A673 (cell line): ENCODE measurements around the gene MAEA. TPM values are rescaled to one million over a fixed set of nuclear protein-coding genes. Genes with fewer than 3 reads are reported as not detected.

Experiments
- BruUV-seq: library from RNA; stranded (reverse); fragments of 400-500 nt; replicated peaks from 2 replicates; lab custom pipeline; 2021; lab: Mats Ljungman, UMichigan
- CTCF ChIA-PET: fragments of 300-600 bp; sonication (Branson Sonifier 250); formaldehyde crosslinking; loops from one replicate; lab custom pipeline; 2022; ENCODE audit warnings: antibody characterized with exemption; lab: Charles Lee
- POLR2A ChIA-PET: fragments of 300-600 bp; sonication (Branson Sonifier 250); formaldehyde crosslinking; loops from one replicate; lab custom pipeline; 2022; ENCODE audit warnings: antibody characterized with exemption; ENCODE audit not compliant: low non-redundant PET; lab: Charles Lee
- DNase-seq: peaks from one replicate; pipeline ENCODE4 v3.0.0-alpha.2; 2015; ENCODE audit warnings: low spot score
- H3K27ac ChIP-seq: fragments of 200-600 bp; sonication (generic); 2 replicates; pipeline ENCODE4 v1.5.1; 2016; ENCODE audit warnings: mixed run types, low read depth, mild to moderate bottlenecking, mixed read lengths, antibody characterized with exemption, low read length; ENCODE audit not compliant: poor library complexity, severe bottlenecking
- H3K27me3 ChIP-seq: fragments of 200-600 bp; sonication (generic); replicated peaks from 2 replicates; pipeline ENCODE4 v1.6.1; 2017; ENCODE audit warnings: mixed run types, low read depth, mild to moderate bottlenecking, mixed read lengths, antibody characterized with exemption, low read length; ENCODE audit not compliant: insufficient read depth, poor library complexity
- H3K36me3 ChIP-seq: fragments of 200-600 bp; sonication (generic); 2 replicates; pipeline ENCODE4 v1.6.1; 2016; ENCODE audit warnings: mixed run types, mild to moderate bottlenecking, mixed read lengths, antibody characterized with exemption, low read length; ENCODE audit not compliant: insufficient read depth, poor library complexity, severe bottlenecking
- H3K4me1 ChIP-seq: fragments of 200-600 bp; sonication (generic); 2 replicates; pipeline ENCODE4 v1.6.1; 2017; ENCODE audit warnings: mixed run types, mild to moderate bottlenecking, mixed read lengths, antibody characterized with exemption, low read length; ENCODE audit not compliant: insufficient read depth, poor library complexity, severe bottlenecking
- H3K4me3 ChIP-seq: fragments of 200-600 bp; sonication (generic); 2 replicates; pipeline ENCODE4 v1.5.1; 2016; ENCODE audit warnings: low read depth, mixed run types, mild to moderate bottlenecking, mixed read lengths, low read length; ENCODE audit not compliant: poor library complexity, severe bottlenecking
- H3K9me3 ChIP-seq: fragments of 200-600 bp; sonication (generic); 2 replicates; pipeline ENCODE4 v1.6.1; 2016; ENCODE audit warnings: mixed run types, low read depth, mild to moderate bottlenecking, mixed read lengths, antibody characterized with exemption, low read length; ENCODE audit not compliant: poor library complexity, severe bottlenecking
- EZH2 ChIP-seq: fragments of 200-600 bp; sonication (generic); IDR thresholded peaks from 2 replicates; pipeline ENCODE4 v1.6.1; 2017; ENCODE audit warnings: borderline replicate concordance, low read depth, mild to moderate bottlenecking, mixed read lengths, antibody characterized with exemption, low read length; ENCODE audit not compliant: poor library complexity, severe bottlenecking
- intact Hi-C: fragments of 100-400 bp; cut with micrococcal nuclease; formaldehyde crosslinking; loops from one replicate; pipeline ENCODE4 v1.10.0; 2022; ENCODE audit not compliant: unreplicated experiment
- total RNA-seq: library from RNA; stranded (reverse); gene quantifications from 2 replicates; pipeline ENCODE4 v1.2.3, GENCODE V29; 2021
- TF ChIP-seq, protein P1 (sequence below): fragments of 300-800, 200-600 bp; sonication (generic); conservative IDR thresholded peaks from 2 replicates; pipeline ENCODE4 v1.5.1; 2017; ENCODE audit warnings: low read depth, mild to moderate bottlenecking, antibody characterized with exemption, low read length, moderate library complexity, mixed read lengths

MAEA gene
- total RNA-seq, 1 experiment from 2014 or later, result 87.0 TPM

DNA sequence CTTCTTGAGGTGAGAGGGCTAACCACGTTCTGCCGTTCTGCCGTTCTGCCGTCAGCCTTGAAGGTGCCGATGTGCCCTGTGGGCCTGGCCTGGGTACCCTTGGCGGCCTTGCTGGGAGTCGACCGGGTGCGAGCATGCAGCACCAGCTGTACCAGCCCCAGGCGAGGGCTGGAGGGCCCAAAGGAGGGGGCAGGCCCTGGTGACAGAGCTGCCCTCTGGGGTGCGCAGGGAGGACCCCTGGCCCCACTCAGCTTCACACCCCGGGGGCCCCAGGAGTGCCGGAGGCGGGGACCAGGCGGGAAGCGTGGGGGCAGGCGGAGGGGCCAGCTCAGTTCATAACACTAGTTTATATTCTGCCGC lies 79.4 kb downstream of the MAEA start:
- Histone ChIP-seq H3K36me3 (no peaks in the 10 kb centered on the region), H3K9me3 (no peaks in the 10 kb centered on the region), H3K4me1 (no peaks in the 10 kb centered on the region), H3K4me3 (no peak overlapping the region), H3K27ac (no peak overlapping the region), H3K27me3 (no peaks in the 10 kb centered on the region)
- TF ChIP-seq, protein P1, sequence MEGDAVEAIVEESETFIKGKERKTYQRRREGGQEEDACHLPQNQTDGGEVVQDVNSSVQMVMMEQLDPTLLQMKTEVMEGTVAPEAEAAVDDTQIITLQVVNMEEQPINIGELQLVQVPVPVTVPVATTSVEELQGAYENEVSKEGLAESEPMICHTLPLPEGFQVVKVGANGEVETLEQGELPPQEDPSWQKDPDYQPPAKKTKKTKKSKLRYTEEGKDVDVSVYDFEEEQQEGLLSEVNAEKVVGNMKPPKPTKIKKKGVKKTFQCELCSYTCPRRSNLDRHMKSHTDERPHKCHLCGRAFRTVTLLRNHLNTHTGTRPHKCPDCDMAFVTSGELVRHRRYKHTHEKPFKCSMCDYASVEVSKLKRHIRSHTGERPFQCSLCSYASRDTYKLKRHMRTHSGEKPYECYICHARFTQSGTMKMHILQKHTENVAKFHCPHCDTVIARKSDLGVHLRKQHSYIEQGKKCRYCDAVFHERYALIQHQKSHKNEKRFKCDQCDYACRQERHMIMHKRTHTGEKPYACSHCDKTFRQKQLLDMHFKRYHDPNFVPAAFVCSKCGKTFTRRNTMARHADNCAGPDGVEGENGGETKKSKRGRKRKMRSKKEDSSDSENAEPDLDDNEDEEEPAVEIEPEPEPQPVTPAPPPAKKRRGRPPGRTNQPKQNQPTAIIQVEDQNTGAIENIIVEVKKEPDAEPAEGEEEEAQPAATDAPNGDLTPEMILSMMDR, result no peak
- TF ChIP-seq EZH2, result no peak
- CTCF ChIA-PET, result no interaction called here
- intact Hi-C loops, result no loop called here
- POLR2A ChIA-PET, result no interaction called here
- no TSS peak for BruUV-seq
- no peak for DNase-seq

- no peaks in the 10 kb centered on the region for H3K9me3 ChIP-seq
- BruUV-seq, result no TSS peak
- H3K27me3 ChIP-seq, result no peaks in the 10 kb centered on the region
- intact Hi-C loops, result no loop called here
- DNase-seq, result no peak
- no peak for TF ChIP-seq EZH2
- TF ChIP-seq, protein P1, result no peak
- no peaks in the 10 kb centered on the region for H3K36me3 ChIP-seq
- no peak overlapping the region for H3K27ac ChIP-seq
- H3K4me3 ChIP-seq, result no peak overlapping the region
- ChIA-PET POLR2A (no interaction called here), CTCF (no interaction called here)
- H3K4me1 ChIP-seq, result no peaks in the 10 kb centered on the region
These were observed 79.9 kb downstream of the MAEA start for GRCh38 chr4:1369479-1370079.

DNA sequence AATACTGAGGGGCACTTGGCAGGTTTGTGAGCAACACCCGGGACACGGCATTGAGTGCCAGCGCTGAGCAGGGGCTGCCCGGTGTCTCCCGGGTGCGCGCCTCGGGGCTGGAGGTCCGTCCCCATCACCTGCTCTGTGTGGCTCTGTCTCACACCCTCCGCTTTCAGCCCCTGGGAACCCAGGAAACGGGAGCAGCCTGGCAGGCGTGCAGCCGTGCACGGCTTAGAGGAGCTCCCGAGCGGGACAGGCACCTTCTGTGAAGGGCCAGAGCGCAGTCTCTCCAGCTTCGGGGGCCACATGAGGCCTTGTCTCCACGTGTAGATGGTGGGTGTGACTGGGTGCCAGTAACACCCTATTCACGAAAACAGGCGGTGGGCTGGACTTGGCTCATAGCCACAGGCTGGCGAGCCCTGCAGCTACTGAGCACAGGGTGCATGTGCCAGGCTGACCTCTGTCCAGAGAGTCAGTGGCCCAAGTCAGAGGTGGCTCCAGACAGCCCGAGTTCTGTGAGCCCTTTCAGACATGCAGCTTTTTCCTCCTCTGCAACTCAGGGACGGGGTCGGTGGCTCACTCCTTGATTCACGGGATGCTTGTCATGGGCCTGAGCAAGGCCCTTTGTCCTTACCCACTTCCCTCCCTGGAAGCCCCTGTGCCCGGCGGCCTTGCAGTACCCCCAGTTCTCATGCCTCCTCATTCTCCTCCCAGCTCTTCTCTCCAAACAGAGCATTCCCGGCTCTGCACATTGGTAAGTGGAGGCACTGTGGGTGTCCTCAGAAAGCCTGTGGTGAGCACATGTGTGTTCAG lies 80.8 kb downstream of the MAEA start:
- ChIA-PET CTCF (no interaction called here), POLR2A (no interaction called here)
- TF ChIP-seq, protein P1, result no peak
- TF ChIP-seq EZH2, result no peak
- no peaks in the 10 kb centered on the region for H3K27me3 ChIP-seq
- H3K4me3 ChIP-seq, result no peak overlapping the region
- intact Hi-C loops, result no loop called here
- no peak overlapping the region for H3K27ac ChIP-seq
- H3K36me3 ChIP-seq, result no peaks in the 10 kb centered on the region
- H3K9me3 ChIP-seq, result no peaks in the 10 kb centered on the region
- DNase-seq, result no peak
- no TSS peak for BruUV-seq
- H3K4me1 ChIP-seq, result no peaks in the 10 kb centered on the region
